H4 (cell line): ENCODE data around the gene DPT. TPM values are rescaled to one million over a fixed set of nuclear protein-coding genes. Genes with fewer than 3 reads are reported as not detected.

Experiments used
- DNase-seq: peaks from one replicate; pipeline ENCODE4 v3.0.0-alpha.2; 2015; ENCODE audit warnings: low spot score
- total RNA-seq: library from RNA; depleted of rRNA; stranded (reverse); fragments of >200 nt; shearing (Covaris generic); gene quantifications from 2 replicates; pipeline ENCODE4 v1.2.3, GENCODE V29; 2014; rRNA removed

DPT gene
- total RNA-seq, 1 experiment from 2014 or later, result 0.15 TPM

DNA sequence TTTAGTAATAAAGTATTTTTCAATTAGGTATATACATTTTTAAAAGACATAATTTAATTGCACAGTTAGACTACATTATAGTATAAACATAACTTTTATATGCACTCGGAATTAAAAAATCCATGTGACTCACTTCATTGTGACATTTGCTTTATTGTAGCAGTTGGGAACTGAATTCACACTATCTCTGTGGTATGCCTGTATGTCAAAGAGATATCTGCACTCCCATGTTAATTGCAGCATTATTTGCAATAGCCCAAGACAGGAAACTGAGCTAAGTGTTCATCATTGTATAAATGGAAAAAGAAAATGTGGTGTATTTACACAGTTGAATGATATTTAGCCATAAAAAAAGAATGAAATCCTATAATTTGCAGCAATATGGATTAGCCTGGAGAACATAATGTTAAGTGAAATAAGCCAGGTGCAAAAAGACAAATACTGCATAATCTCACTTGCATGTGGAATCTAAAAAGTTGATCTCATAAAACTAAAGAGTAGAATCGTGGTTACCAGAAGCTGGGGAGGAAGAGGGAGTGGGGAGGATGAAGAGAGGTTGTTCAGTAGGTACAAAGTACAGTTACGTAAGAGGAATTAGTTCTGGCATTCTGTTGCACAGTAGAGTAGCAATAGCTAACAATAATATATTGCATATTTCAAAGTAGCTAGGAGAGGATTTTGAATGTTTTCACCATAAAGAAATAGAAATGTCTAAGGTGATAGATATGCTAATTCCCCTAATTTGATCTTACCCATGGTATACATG is 64.8 kb downstream of the DPT start:
- no peak for DNase-seq

DNA sequence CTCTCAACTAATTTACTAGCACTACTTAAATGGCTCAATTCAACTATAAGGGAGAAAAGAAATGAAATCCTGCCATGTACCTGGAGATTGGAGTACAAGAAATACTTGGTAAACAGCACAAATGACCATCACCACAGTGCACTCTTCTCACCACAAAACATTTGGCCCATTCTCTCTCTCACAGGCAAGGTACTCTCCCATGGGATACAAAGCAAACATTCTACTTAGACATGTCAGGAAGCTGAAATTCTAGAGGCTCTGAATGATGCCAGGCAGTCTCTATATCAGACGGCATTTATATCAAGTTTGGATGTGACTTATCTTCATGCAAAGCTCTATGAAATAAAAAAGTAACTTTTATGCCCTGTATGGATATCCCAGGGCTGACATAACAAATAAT is 72.5 kb downstream of the DPT start:
- DNase-seq, result no peak

DNA sequence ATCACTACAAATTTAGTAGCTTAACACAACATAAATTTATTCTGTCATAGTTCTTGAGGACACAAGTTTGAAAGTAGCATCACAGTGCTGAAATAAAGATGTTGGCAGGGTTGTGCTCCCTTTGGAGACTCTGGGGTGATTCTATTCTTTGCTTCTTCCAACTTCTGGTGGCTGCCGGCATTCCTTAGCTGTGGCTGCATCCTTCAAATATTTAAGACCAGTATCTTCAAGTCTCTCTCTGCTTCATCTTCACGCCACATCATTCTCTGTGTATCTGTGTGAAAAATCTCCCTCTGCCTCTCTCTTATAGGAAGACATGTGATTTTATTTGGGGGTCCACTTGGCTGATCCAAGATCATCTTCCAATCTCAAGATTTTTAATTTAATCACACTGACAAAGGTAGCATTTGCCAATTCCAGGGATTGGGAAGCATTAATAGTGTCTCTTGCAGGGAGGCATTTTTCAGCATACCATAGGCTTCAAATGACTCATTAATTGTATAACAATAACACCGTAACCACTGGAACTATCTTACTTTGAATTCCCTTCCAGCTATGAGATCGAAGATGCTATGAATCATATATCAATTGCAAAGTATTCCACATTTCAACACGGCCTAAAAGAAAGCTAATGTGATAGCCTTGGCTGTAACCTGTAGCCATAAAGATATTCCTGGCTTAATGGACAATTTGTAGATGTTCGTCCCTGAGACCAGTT is 74.6 kb downstream of the DPT start:
- no peak for DNase-seq

DNA sequence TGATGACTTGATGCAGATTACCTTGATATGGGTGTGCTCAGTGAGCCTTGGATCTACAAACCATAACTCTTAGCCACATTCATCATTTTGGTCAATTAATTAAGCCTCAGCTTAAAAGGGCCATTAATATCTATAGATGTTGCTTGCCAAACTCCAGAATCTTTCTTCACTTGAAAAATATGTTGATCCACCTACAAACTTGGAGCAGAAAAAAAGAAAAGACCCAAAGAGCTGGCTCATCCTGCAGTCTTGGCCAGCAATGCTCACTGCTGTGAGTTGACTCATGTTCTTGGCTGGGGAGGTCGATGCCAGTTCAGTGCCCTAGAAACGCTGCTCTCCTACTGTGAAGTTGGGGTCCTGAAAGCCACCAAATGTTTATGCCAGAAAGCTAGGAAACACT is 75.4 kb downstream of the DPT start:
- no peak for DNase-seq

DNA sequence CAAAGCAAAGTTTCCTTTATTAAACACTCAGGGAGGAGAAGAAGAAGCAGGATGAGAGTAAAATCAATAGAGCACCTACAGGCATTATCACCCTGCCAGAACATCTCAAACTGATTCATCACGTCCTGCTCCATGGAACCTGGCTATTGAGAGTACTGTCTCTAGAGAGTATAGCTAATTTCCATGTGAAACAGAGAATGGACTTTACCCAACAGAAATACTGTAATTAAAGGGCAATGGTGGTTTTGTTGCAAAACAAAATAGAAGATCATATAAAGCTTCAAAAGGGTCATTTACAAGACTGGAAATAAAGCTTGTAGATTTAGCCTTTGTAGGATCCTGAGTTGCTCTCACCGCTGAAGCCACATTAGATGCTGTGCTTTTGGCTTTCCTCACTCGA is 83.3 kb downstream of the DPT start:
- no peak for DNase-seq

Other genes with a start within 250 kb of the DPT start
- not detected in 2 replicates for gene XCL2, start 185.2 kb downstream of the DPT start, total RNA-seq
- gene XCL1, start 152.6 kb downstream of the DPT start, total RNA-seq, result not detected in 2 replicates